Activated CD4-positive, CD25-positive, alpha-beta regulatory T cell treated with anti-CD3 and anti-CD28 coated beads, Interleukin-2, amount 50 U/mL, for 72 hours (primary cell): ENCODE data around the gene PPP1R18.
"Not testable (repeated sequence)": the region's sequence is repeated elsewhere in the genome, so short reads cannot be mapped to it uniquely, and the experiment has no call there.

Experiments used
- DNase-seq: peaks from one replicate; pipeline ENCODE4 v3.0.0; 2021

The PPP1R18 gene

GRCh38 chr6:30686009-30686907, at the start of gene PPP1R18:
Gene PPP1R18, minus strand, starts transcription at chr6:30686645. Its CDS starts 627 bp downstream, at chr6:30686018.
- peak; percentile 81 for DNase-seq

DNA sequence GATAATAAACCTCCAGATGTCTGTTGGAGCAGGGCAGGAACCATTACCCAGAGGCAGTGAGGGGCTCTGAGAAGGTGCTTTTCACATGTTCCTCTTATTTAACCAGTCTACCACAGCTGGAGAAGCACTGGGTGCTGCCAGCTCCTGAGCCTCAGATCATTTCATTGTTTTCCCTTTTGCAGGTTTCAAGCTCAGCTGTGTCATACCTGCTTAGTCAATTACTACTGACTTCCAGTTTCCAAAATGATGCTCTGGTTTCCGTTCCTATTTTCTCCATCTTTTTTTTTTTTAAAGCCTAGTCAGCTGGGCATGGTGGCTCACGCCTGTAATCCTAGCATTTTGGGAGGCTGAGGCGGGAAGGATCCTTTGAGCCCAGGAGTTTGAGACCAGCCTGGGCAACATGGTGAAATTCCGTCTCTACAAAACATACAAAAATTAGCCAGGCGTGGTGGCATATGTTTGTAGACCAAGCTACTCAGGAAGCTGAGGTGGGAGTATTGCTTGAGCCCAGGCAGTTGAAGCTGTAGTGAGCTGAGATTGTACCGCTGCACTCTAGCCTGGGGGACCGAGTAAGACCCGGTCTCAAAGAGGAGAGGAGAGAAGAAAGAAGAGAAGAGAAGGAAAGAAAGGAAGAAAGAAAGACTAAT, 49.3 kb upstream of the PPP1R18 start:
- no peak for DNase-seq

DNA sequence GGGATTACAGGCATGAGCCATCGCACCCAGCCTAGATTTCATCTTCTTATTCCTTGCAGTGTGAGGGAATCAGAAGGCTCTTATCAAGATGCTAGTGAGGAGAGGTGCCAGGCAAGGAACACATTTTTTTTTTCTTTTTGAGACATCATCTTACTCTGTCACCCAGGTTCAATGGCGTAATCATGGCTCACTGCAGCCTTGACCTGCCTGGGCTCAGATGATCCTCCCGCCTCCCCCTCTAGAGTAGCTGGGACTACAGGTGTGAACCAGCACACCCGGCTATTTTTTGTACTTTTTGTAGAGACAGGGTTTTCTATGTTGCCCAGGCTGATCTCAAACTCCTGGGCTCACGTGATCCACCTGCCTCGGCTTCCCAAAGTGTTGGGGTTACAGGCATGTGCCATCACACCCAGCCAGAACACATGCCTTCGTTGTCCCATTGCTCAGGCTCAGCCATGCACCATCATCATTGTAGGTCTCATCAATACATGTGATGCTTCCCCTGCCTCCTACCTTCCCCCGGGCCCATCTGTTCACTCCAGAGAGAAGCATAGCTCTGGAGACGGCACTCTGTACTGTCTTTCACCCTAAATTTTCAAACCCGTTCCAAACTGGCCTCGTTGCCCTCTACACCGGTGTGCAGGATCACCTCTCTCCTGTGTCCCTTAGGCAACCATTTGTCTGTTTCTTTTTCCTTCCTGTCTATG, 45.9 kb upstream of the PPP1R18 start:
- no peak for DNase-seq

DNA sequence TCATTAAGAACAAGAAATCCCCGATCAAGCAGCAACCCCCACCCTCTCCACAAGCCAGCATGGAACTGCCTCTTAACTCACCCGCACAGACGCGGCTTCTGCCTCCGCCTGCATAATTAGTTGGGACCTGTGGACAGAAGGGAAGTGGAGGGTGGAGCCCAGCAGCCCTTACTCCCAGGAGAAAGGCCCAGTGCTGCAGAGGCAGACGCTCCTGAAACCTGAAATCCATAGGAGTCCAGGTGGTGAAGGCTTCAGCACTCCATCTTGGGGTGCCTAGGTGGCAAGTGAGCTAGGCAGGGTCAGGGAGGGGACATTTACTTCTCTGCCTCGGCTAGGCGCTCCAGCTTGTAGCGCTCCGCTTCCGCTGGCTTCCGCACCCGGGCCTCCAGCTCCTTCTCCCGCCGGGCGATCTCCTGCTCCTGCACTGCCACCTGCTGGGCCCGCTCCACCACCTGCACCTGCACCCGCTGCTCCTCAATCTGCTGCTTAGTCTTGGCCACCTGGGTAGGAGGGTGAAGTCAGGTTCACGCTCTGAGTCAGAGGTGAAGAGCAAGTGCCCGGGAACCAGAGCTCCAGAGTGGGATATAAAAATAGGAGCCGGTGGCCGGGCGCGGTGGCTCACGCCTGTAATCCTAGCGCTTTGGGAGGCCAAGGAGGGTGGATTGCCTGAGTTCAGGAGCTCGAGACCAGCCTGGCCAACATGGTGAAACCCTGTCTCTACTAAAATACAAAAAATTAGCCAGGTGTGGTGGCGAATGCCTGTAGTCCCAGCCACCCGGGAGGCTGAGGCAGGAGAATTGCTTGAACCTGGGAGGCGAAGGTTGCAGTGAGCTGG, 44.4 kb upstream of the PPP1R18 start:
- peak; percentile 81 for DNase-seq

DNA sequence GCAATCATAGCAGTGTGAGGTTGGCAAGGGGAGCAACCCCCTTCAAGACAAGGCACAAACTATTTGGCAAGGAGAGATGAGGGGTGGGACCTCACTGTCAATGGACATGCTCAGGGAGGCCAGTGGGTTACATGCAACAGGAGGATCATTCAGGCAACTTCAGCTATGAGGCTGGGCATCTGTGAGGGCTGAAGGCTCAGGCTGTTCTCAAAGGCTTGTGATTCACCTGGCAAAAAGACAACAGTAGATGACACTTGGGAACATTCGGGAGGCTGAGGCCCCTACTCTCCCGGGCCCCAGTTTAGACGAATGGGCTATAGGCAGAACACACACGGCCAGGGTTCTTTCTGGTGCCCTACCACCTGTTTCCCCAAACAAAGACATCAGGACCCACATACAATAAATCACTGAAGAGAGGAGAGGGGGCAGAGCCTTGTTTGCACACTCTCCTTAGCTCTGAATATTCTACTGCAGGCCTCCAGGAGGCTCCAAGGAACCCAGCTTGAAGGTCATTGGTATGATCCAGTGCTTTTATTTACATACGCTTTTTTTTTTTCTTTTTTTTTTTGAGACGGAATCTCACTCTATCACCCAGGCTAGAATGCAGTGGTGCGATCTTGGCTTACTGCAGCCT, 41.6 kb upstream of the PPP1R18 start:
- no peak for DNase-seq

GRCh38 chr6:30726506-30727413, 40.3 kb upstream of the PPP1R18 start:
- DNase-seq, result no peak

DNA sequence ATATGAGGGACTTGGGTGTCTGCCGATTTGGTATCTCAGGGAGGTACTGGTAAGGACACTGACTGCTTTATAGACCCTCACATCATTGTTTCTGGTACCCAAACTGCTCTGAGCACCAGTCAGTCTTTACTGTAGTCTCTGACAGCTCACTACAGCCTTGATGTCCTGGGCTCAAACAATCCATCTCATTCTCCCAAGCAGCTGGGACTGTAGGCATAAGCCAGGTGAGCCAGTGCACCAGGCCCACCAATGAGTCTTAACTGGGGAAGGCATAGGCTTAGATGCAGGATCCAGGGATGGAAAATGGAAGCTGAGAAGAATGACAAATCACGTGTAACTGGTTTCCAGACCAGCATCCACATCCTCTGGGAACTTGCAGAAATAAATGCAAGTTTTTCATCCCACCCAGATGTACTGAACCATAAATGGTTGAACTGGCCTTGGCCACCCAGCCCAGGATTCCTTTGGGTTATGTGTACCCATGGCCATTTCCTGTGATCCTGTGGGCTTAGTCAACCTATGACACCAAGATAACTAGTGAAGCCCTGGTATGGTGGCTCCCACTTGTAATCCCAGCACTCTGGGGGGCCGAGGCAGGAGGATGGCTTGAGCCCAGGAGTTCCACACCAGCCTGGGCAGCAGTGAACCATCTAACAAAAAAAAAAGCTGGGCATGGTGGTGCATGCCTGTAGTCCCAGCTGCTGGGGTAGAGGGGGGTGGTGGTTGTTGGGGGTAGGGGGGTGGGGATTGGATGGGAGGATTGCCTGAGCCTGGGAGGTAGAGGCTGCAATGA, 39.5 kb upstream of the PPP1R18 start:
- no peak for DNase-seq

GRCh38 chr6:30724906-30725667, 38.6 kb upstream of the PPP1R18 start:
- DNase-seq, result no peak

DNA sequence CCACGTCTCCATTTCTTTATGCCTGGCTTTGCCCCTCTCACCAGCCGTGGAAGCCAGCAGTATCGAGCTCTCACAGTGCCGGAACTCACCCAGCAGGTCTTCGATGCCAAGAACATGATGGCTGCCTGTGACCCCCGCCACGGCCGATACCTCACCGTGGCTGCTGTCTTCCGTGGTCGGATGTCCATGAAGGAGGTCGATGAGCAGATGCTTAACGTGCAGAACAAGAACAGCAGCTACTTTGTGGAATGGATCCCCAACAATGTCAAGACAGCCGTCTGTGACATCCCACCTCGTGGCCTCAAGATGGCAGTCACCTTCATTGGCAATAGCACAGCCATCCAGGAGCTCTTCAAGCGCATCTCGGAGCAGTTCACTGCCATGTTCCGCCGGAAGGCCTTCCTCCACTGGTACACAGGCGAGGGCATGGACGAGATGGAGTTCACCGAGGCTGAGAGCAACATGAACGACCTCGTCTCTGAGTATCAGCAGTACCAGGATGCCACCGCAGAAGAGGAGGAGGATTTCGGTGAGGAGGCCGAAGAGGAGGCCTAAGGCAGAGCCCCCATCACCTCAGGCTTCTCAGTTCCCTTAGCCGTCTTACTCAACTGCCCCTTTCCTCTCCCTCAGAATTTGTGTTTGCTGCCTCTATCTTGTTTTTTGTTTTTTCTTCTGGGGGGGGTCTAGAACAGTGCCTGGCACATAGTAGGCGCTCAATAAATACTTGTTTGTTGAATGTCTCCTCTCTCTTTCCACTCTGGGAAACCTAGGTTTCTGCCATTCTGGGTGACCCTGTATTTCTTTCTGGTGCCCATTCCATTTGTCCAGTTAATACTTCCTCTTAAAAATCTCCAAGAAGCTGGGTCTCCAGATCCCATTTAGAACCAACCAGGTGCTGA, 37.6 kb upstream of the PPP1R18 start:
- DNase-seq, result not testable (repeated sequence)

DNA sequence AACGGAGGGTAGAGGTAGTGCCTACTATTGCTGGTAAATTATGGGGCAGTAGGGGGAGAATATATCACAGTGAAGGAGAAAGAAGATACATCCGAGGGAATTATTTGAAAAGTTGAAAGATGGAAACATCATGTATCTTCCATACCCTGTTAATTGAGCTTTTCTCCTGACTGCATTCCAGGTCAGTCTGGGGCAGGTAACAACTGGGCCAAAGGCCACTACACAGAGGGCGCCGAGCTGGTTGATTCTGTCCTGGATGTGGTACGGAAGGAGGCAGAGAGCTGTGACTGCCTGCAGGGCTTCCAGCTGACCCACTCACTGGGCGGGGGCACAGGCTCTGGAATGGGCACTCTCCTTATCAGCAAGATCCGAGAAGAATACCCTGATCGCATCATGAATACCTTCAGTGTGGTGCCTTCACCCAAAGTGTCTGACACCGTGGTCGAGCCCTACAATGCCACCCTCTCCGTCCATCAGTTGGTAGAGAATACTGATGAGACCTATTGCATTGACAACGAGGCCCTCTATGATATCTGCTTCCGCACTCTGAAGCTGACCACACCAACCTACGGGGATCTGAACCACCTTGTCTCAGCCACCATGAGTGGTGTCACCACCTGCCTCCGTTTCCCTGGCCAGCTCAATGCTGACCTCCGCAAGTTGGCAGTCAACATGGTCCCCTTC, 36.9 kb upstream of the PPP1R18 start:
- DNase-seq, result not testable (repeated sequence)

DNA sequence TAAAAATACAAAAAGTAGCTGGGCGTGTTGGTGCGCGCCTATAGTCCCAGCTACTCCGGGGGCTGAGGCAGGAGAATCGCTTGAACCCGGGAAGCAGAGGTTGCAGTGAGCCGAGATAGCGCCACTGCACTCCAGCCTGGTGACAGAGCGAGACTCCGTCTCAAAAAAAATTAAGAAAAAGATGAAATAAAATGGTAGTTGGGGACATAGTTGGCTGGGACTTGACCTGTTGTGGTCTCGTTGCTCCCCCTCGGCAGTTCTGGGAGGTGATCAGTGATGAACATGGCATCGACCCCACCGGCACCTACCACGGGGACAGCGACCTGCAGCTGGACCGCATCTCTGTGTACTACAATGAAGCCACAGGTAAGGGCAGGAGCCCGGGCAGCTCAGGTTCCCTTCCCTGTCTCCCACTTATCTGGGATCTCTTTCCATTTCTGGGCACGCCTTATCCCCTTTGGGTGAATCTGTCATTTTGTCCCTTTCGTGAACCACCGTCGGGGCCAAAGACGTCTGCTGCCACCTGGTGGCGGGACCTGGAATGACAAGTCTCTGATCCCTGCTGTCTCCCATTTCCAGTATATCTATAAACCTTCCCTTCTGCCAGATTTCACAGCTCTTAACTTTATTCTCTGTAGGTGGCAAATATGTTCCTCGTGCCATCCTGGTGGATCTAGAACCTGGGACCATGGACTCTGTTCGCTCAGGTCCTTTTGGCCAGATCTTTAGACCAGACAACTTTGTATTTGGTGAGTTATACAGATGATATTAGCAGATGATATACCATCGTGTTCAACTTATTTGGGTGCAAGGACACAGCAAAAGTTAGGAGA, 36.1 kb upstream of the PPP1R18 start:
- peak; percentile 89 for DNase-seq

- not testable (repeated sequence) for DNase-seq
Measured at GRCh38 chr6:30722025-30722279, 35.5 kb upstream of the PPP1R18 start.

DNA sequence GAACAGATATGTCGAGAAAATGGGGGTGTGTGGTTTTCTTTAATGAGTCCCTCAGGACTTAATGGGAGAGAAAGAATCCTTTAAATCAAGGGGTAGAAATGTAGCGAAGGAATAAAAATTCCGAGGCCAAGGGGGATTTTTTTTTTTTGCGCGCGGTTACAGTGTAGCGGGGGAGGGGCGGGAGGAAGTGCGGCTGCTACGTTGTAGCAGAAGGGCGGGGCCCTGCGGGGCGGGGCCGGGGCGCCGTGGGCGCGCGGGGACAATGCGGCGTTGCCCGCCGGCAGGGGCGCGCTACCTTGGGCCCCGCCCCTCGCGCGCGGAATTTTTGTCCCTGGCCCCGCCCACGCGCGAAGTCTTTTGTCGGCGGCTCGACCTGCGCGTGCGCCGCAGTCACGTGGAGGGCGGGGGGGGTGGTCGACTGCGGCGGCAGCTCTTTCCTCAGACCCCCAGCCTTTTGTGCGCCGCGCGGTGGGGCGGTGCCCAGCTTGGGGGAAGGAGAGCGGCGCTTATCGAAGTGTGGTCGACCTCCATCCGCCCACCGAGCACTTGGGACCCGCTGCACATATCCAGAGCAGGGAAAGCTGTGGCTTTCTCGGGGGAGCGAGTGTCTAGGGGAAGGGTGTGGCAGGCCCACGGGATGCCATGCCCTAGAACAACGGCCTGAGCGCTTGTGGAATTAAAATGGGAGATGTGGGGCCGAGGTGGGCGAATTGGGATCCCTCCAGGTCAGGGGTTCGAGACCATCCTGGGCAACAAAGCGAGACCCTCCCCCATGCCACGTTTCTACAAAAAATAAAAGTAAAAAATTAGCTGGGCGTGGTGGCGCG, 35.0 kb upstream of the PPP1R18 start:
- DNase-seq, result peak; percentile 97

DNA sequence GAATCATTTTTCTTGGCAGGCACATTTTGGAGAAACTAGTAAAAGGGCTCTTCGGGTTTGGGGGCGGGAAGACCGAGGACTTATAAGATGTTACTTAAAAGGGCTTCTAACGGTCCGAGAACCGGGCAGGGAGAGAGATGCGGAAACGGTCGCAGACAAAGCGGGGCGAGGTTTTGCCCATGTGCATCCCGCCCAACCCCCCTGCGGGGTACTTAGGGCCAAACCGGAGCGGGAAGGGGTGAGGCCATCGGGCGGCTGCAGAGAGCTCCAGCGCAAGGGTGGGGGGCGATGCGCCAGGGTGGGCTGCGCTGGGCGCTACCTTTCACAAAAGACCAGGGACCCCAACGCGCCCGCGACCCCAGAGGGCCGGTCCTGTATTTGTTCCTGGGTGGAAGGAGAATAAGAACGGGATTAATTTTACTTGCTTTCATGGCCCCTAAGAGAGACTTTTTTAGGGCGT, 34.3 kb upstream of the PPP1R18 start:
- DNase-seq, result peak; percentile 69

- peak; percentile 94 for DNase-seq
Measured at GRCh38 chr6:30719791-30720737, 33.6 kb upstream of the PPP1R18 start, which contains the start of gene TUBB. Gene TUBB, plus strand, starts transcription at chr6:30720352. Its CDS starts 155 bp downstream, at chr6:30720507.
